Skeletal muscle satellite cell (primary cell): ENCODE data around the gene C21orf91.

ENCODE experiments used
- H3K27me3 ChIP-seq: 2 replicates; pipeline ENCODE4 v1.7.0; 2013; ENCODE audit warnings: low read length; ENCODE audit not compliant: control insufficient read depth, insufficient read depth
- H3K36me3 ChIP-seq: 2 replicates; pipeline ENCODE4 v1.7.0; 2013; ENCODE audit warnings: mild to moderate bottlenecking, control low read depth, low read length; ENCODE audit not compliant: insufficient read depth
- H3K4me1 ChIP-seq: 2 replicates; pipeline ENCODE4 v1.7.0; 2013; ENCODE audit warnings: low read length; ENCODE audit not compliant: control insufficient read depth, insufficient read depth
- H3K4me2 ChIP-seq: 2 replicates; pipeline ENCODE4 v1.7.0; 2013; ENCODE audit warnings: mild to moderate bottlenecking, low read length
- H3K4me3 ChIP-seq: 2 replicates; pipeline ENCODE4 v1.7.0; 2013; ENCODE audit warnings: low read length
- H3K9ac ChIP-seq: 2 replicates; pipeline ENCODE4 v1.7.0; 2013; ENCODE audit warnings: mild to moderate bottlenecking, low read depth, low read length, moderate library complexity
- H3K9me3 ChIP-seq: replicated peaks from 2 replicates; pipeline ENCODE4 v1.7.0; 2013; ENCODE audit warnings: mild to moderate bottlenecking, control low read depth, low read length

Gene C21orf91

GRCh38 chr21:17796503-17796902 lies 22.7 kb downstream of the C21orf91 start:
- Histone ChIP-seq H3K4me1 (no peaks in the 10 kb centered on the region), H3K4me2 (no peak overlapping the region), H3K9me3 (no peaks in the 10 kb centered on the region), H3K4me3 (no peak overlapping the region), H3K27me3 (no peaks in the 10 kb centered on the region), H3K9ac (no peak overlapping the region), H3K36me3 (peaks cover 9% of the 10 kb centered on the region)

DNA sequence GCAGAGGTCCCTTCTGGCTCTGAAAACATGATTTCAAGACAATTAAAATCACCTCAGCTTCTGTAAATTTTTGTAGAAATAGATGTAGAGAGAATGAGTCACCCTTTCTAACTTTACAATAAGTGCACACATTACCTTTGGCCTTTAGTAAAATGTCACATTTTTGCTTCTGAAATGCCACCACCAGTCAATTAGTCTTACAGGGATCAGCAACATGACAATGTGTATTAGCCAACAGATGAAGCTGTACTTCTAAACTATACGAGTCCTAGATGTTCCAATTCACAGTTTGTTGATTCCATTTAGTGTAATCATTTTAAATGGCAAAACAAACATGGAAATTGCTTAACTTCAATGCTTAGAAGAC lies 23.1 kb downstream of the C21orf91 start:
- Histone ChIP-seq H3K9me3 (no peaks in the 10 kb centered on the region), H3K36me3 (peaks cover 9% of the 10 kb centered on the region), H3K9ac (no peak overlapping the region), H3K4me2 (no peak overlapping the region), H3K4me3 (no peak overlapping the region), H3K27me3 (no peaks in the 10 kb centered on the region), H3K4me1 (no peaks in the 10 kb centered on the region)

DNA sequence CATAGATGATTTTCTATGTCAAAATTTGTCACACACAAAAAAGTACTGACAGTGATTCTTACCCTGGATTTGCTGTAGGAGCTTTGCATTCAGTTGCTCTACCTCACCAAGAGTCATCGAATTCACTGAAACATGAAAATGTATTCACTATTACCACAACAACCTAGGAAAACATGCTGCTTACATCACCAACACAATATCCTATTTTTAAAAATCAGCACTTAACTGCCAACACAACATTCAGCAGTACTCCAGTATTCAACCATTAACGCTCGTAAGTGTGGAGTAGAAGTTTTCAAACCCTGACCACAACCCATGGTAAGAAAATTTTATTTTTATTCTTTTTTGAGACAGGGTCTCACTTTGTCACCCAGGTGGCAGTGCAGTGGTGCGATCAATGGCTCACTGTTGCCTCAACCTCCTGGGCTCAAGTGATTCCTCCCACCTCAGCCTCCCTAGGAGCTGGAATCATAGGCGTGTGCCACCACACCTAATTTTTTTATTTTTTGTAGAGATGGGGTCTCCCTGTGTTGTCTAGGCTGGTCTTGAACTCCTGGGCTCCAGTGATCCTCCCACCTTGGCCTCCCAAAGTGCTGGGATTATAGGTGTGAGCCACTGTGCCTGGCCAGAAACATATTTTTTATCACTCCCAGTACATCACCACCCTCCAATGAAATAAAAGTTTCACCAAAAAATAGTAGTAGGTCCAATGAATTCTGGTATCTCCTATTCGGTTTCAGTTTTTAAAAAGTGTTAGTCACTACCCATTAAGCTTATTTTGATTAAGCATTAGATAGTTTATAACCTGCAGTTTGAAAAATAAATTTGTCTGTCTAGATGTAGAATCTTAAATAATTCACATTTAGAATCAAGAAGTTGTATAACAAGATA lies 23.8 kb downstream of the C21orf91 start:
- H3K9ac ChIP-seq, result no peak overlapping the region
- no peak overlapping the region for H3K4me2 ChIP-seq
- H3K4me3 ChIP-seq, result no peak overlapping the region
- no peaks in the 10 kb centered on the region for H3K27me3 ChIP-seq
- no peaks in the 10 kb centered on the region for H3K4me1 ChIP-seq
- H3K36me3 ChIP-seq, result peaks cover 9% of the 10 kb centered on the region
- H3K9me3 ChIP-seq, result no peaks in the 10 kb centered on the region

- Histone ChIP-seq H3K4me1 (no peaks in the 10 kb centered on the region), H3K4me2 (no peak overlapping the region), H3K9ac (no peak overlapping the region), H3K27me3 (no peaks in the 10 kb centered on the region), H3K4me3 (no peak overlapping the region), H3K9me3 (no peaks in the 10 kb centered on the region), H3K36me3 (peaks cover 9% of the 10 kb centered on the region)
These were observed 24.5 kb downstream of the C21orf91 start for GRCh38 chr21:17794518-17795145.

DNA sequence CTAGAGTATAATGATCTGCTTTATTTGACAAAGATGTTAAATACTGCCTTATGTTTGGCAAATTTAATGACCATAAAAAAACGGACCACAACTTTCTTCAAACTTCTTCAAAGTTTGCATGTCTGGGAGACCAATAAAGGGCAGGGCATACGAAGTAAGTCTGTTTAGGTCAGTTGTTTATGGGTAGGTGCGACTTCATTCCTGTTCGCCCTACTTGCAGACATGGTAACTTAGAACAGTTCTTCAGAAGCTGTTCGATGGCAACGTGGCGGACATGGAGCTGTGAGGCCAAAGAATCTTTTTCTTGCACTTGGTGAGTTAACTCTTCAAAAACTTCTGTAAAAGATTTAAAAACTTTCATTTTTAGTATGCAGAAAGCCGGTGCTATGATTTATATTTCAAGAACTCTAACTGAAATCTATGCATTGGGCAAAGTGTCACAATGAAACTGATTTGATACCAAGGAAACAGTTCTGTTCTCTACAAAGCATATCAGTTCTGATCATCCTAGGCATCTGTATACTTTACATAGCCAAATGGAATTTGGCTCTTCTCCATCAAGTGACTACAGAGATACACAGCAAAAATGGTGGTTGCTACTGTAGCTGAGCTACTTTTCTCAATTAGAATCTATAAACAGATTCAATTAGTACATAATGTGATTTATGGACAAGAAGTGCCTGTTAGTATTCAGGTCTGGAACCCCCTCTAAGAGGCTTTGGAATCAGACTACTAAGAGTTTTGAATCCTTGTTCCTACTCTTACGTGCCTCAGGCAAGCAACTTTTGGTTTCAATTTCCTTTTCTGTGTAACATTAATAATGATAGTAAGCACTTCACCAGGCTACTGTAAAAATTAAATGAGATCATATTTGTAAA lies 25.7 kb downstream of the C21orf91 start:
- peak overlapping the region; percentile 74 for H3K4me2 ChIP-seq
- peaks cover 9% of the 10 kb centered on the region for H3K36me3 ChIP-seq
- peak overlapping the region; percentile 61 for H3K4me3 ChIP-seq
- peak overlapping the region; percentile 46 for H3K9ac ChIP-seq
- no peaks in the 10 kb centered on the region for H3K9me3 ChIP-seq
- H3K4me1 ChIP-seq, result no peaks in the 10 kb centered on the region
- no peaks in the 10 kb centered on the region for H3K27me3 ChIP-seq

DNA sequence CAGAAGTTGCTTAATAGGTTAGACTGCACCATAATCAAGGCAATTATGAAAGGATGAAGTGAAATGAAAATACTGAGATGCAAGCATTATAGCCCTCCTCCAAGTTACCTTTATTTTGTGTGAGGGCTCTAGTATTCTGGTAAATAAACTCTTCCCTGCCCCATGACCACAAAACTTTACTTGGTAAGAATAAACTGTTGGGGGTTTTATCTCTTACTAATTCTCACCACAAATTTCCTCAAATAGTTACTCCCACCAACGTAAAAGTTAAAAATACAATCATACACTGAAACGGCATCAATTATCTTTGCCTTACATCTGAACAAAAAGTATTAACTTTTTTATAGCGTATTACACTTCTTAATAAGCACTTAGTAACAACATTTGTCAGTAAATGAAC lies 29.5 kb downstream of the C21orf91 start:
- Histone ChIP-seq H3K4me3 (no peak overlapping the region), H3K27me3 (no peaks in the 10 kb centered on the region), H3K4me2 (no peak overlapping the region), H3K36me3 (peaks cover 22% of the 10 kb centered on the region), H3K4me1 (no peaks in the 10 kb centered on the region), H3K9me3 (no peaks in the 10 kb centered on the region), H3K9ac (no peak overlapping the region)

DNA sequence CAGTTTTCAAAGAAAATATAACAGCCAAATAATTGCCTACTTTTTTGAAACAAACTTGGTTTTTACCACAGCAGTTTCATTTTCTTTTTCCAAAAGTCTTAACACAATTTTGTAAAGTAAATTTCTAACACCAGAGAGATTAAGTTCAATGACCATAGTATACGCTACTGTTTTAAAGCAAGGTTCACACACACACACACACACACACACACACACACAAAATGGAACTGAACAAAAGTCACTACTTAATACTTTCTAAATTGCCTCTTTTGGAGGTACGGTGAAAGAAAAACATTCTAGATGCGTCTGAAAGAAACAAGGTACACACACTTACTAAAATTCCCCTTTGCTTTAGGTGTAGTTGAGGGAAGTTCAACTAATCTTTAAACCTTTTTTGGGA lies 30.1 kb downstream of the C21orf91 start:
- no peaks in the 10 kb centered on the region for H3K27me3 ChIP-seq
- no peak overlapping the region for H3K9ac ChIP-seq
- no peaks in the 10 kb centered on the region for H3K9me3 ChIP-seq
- no peak overlapping the region for H3K4me3 ChIP-seq
- no peak overlapping the region for H3K4me2 ChIP-seq
- H3K36me3 ChIP-seq, result peaks cover 22% of the 10 kb centered on the region
- no peaks in the 10 kb centered on the region for H3K4me1 ChIP-seq

- Histone ChIP-seq H3K27me3 (no peaks in the 10 kb centered on the region), H3K4me3 (no peak overlapping the region), H3K4me1 (no peaks in the 10 kb centered on the region), H3K9ac (no peak overlapping the region), H3K9me3 (no peaks in the 10 kb centered on the region), H3K36me3 (peaks cover 13% of the 10 kb centered on the region), H3K4me2 (no peak overlapping the region)
These were observed 32.3 kb downstream of the C21orf91 start for GRCh38 chr21:17786851-17787181.

DNA sequence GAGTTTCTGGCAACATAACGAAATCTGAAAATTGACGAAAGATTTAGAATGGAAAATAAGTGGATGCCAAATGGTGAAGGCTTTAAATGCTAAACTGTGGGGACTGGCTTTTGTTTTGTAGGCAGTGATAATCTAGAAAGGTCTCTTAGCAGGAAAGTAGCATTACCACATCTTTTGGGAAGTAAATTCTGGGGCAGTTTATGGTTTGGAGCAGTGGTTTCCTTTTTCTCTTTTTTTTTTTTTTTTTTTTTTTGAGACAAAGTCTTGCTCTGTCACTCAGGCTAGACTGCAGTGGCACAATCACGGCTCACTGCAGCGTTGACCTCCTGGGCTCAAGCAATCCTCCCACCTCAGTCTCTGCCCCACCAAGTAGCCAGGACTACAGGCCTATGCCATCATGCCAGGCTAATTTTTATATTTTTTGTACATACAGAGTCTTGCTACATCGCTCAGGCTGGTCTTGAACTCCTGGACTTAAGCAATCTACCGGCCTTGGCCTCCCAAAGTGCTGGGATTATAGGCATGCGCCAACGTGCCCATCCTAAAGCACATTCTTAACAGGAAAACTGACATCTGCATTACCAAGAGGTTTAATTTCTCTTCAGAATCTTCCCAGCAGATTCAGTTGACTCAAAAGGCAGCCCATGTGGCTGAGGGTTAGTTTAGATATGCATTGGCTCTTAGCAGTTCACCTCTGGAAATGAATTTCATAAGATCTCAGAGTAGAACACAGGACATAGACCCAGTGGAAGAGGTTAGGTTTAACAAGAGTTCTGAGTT lies 32.9 kb downstream of the C21orf91 start:
- Histone ChIP-seq H3K36me3 (peaks cover 13% of the 10 kb centered on the region), H3K4me3 (no peak overlapping the region)

DNA sequence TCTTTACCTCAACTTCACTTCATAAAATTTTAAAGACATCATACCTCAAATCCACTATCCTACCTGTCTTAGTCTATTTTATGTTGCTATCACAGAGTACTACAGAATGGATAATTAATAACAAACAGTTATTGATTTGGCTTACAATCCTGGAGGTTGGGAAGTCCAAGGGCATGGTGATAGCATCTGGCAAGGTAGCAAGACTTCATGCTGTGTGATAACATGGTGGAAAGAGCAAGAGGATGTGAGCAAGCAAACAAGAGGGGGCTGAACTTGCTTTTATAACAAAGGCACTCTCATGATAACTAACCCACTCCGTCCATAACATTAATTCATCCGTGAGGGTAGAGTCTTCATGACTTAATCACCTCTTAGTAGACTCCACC lies 33.8 kb downstream of the C21orf91 start:
- H3K4me3 ChIP-seq, result no peak overlapping the region
- no peaks in the 10 kb centered on the region for H3K4me1 ChIP-seq
- no peaks in the 10 kb centered on the region for H3K27me3 ChIP-seq
- H3K9me3 ChIP-seq, result no peaks in the 10 kb centered on the region
- no peak overlapping the region for H3K9ac ChIP-seq
- peaks cover 13% of the 10 kb centered on the region for H3K36me3 ChIP-seq
- no peak overlapping the region for H3K4me2 ChIP-seq

More for the DNA sequence above, 32.9 kb downstream of the C21orf91 start:
- Histone ChIP-seq H3K9ac (no peak overlapping the region), H3K4me1 (no peaks in the 10 kb centered on the region), H3K4me2 (no peak overlapping the region), H3K9me3 (no peaks in the 10 kb centered on the region), H3K27me3 (no peaks in the 10 kb centered on the region)
